GM18526 (cell line): ENCODE data around the gene DNAH10.

Source experiments
- POLR2A ChIP-seq: IDR thresholded peaks from 3 replicates; pipeline ENCODE4 v1.6.1; 2011; ENCODE audit not compliant: insufficient read length; ENCODE audit errors: extremely low read depth

Gene DNAH10

DNA sequence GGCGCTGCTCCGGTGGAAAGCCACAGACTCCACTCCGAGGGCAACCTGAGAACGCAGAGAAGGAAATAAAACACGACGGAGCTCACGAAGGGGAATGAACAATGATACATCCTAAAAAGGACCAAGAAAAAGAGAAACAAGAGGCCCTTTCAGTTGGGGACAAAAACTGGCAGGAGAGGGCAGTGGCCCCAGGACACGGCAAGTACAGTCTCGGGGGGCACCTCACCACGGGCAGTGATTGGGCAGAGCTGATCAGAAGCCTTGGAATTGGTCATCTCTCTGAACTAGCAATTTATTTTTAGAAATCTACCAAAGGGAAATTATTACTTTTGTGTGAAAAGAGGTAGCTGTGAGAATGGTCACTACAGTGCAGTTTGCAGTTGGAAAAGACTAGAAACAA, 182.6 kb downstream of the DNAH10 start:
- no peak for TF ChIP-seq POLR2A

DNA sequence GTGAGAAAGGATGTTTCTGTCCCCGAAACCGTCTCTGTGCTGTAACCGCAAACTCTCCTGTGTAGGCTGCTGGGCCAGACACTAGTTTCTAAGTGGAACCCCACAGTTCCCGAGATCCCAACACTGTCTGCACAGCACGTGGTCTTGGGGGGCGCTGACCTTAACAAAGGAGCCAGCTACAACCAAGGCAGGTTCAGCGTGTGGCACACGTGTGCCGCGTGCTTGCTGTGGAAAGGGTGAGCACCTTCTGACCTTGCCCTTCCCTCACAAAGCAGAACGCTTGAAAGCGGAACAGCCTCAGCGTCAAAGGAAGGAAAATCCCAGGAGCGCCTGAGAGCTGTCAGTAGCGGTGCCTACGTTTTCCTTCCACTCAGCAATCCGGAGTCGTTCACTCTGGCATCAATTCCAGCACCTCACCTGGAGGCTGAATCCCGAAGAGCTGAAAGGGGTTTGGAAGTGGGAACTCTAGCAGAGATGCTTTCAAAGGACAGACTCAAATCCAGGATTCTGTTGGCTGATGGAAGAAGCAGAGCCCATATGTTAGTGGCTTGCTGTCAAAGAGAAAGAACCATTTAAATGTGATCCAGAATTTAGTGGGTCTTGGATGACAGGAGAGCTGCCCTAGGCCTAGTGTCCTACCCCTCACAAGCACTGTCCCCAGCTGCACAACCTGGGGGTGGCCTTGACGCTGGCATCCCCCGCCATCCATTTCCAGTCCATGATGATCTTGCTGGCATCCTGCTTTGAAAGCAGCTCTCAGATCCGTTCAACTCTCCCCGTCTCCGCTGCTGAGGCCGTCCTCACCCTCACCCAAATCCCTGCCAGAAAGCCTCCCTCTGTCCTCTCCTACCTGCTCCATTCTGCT, 183.4 kb downstream of the DNAH10 start:
- no peak for TF ChIP-seq POLR2A

- TF ChIP-seq POLR2A, result no peak
Observed at GRCh38 chr12:123946152-123946515, 184.0 kb downstream of the DNAH10 start.

GRCh38 chr12:123948401-123948795, 186.3 kb downstream of the DNAH10 start:
- no peak for TF ChIP-seq POLR2A

GRCh38 chr12:123948796-123949769, 187.0 kb downstream of the DNAH10 start:
- no peak for TF ChIP-seq POLR2A

DNA sequence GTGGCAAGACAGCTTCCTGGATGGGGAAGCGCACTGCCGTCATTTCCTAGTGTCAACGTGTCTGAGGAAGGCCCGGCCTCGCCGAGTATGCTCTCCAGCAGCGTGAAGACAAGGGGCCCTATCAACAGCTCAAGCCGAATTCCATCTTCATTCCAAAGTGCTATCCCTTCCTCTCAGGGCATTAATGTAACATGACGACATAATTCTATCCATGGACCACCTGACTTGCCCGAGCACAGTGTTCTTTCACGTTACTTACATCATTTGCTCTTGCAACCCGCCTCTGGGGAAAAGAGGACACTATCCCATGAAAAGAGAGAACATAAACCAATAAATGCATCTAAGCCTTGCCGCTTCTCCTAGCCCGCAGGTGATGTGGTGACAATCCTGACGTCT, 187.7 kb downstream of the DNAH10 start:
- TF ChIP-seq POLR2A, result no peak

- no peak for TF ChIP-seq POLR2A
Observed at GRCh38 chr12:123950476-123951349, 188.6 kb downstream of the DNAH10 start.

DNA sequence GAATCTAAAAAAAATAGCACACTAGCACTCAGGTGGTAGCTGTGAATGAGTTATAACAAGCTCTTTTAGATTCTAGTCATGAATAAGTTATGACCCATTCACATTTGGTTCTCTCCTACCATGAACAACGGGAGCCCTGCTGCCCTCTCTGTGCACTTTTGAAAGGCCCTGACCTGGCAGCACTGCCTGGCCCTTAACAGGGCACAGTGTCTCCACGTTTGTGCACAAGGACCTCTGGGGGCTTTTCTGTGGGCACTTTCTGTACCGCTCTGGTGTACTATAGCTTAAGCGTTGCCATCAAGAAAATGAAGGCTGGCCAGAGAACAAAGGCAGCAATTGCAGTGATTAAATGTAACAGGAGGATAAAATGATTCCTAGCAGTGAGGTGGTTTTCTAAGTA, 189.4 kb downstream of the DNAH10 start:
- no peak for TF ChIP-seq POLR2A

DNA sequence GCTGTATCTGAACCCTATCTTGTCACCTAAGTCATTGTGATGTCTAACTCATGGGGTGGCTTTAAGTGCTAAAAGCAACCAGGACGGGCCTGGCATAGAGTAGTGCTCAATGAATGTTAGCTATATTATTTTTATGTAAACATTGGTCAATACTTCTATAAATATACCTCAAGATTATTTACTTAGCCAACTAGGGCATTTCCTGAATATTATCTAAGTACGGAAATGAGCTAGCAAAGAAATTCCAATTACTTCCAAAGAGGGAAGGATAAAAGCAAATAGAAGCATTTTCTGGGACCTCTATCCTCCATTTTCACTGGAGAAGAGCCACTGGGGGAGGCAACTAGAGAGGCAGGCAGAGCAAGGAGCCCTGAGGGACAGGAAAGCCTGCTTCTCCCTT, 189.9 kb downstream of the DNAH10 start:
- no peak for TF ChIP-seq POLR2A

GRCh38 chr12:123954647-123955350, 192.7 kb downstream of the DNAH10 start:
- TF ChIP-seq POLR2A, result no peak

DNA sequence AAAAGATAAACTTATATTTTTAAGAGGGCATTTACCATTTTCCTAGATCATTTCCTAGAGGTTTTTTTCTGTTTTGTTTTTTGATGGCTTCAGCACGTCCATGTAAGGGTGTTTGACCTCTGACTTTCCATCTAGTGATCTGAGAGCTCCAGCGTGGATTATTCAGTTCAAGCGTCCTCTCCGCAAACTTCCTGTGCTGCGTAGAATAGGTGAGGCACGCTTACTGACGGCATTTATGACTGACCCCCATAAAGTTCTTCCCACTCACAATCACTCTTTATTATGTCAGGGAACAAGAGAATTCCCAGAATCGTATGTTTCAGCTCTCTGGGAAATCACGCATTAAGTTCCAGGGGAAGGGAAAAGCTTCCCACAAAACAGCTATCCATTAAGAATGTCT, 194.1 kb downstream of the DNAH10 start:
- no peak for TF ChIP-seq POLR2A

GRCh38 chr12:123957196-123957595, 195.1 kb downstream of the DNAH10 start:
- TF ChIP-seq POLR2A, result no peak

GRCh38 chr12:123958462-123958861, 196.4 kb downstream of the DNAH10 start:
- TF ChIP-seq POLR2A, result no peak

- TF ChIP-seq POLR2A, result no peak
Observed at GRCh38 chr12:123958876-123959275, 196.8 kb downstream of the DNAH10 start.

DNA sequence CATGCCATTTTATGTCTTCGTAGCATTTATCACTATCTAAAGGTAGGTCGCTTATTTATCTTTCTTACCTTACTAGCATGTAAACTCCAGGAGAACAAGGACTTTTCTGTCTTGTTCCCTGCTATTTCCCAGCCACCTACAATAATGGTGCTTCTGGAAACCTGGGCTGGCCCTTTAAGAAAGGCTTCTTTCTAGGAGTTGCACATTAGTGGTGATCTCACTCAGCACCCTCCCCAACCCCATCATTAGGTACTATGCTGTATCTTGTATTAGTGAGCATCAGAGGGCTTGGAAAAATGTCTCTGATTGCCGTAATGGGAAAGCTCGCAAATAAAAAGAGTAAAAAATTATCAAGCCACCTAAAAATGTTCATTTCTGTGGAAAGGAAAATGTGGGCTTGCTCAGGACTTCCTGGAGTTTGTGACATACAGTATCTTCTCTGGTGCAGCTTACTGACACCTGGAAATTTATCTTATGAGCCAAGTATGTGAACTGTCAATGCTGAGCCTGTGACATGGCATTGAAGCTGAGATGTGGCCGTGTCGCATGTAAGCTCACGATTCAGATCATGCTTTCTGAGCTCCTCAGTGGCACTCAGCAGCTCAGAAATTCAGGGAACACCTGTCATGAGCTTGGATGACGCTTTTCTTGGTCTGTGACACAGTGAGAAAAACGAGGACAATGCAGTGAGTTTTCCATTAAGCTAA, 198.1 kb downstream of the DNAH10 start:
- TF ChIP-seq POLR2A, result no peak
